IPS DF 4.7 (cell line): ENCODE data around the gene ANKS1A.
"Not testable (repeated sequence)": the region's sequence is repeated elsewhere in the genome, so short reads cannot be mapped to it uniquely, and the experiment has no call there.

Experiments
- DNase-seq: peaks from one replicate; pipeline ENCODE4 v3.0.0-alpha.2; 2013; ENCODE audit warnings: low spot score; ENCODE audit errors: extremely low read depth

Gene ANKS1A, protein sequence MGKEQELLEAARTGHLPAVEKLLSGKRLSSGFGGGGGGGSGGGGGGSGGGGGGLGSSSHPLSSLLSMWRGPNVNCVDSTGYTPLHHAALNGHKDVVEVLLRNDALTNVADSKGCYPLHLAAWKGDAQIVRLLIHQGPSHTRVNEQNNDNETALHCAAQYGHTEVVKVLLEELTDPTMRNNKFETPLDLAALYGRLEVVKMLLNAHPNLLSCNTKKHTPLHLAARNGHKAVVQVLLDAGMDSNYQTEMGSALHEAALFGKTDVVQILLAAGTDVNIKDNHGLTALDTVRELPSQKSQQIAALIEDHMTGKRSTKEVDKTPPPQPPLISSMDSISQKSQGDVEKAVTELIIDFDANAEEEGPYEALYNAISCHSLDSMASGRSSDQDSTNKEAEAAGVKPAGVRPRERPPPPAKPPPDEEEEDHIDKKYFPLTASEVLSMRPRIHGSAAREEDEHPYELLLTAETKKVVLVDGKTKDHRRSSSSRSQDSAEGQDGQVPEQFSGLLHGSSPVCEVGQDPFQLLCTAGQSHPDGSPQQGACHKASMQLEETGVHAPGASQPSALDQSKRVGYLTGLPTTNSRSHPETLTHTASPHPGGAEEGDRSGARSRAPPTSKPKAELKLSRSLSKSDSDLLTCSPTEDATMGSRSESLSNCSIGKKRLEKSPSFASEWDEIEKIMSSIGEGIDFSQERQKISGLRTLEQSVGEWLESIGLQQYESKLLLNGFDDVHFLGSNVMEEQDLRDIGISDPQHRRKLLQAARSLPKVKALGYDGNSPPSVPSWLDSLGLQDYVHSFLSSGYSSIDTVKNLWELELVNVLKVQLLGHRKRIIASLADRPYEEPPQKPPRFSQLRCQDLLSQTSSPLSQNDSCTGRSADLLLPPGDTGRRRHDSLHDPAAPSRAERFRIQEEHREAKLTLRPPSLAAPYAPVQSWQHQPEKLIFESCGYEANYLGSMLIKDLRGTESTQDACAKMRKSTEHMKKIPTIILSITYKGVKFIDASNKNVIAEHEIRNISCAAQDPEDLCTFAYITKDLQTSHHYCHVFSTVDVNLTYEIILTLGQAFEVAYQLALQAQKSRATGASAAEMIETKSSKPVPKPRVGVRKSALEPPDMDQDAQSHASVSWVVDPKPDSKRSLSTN

DNA sequence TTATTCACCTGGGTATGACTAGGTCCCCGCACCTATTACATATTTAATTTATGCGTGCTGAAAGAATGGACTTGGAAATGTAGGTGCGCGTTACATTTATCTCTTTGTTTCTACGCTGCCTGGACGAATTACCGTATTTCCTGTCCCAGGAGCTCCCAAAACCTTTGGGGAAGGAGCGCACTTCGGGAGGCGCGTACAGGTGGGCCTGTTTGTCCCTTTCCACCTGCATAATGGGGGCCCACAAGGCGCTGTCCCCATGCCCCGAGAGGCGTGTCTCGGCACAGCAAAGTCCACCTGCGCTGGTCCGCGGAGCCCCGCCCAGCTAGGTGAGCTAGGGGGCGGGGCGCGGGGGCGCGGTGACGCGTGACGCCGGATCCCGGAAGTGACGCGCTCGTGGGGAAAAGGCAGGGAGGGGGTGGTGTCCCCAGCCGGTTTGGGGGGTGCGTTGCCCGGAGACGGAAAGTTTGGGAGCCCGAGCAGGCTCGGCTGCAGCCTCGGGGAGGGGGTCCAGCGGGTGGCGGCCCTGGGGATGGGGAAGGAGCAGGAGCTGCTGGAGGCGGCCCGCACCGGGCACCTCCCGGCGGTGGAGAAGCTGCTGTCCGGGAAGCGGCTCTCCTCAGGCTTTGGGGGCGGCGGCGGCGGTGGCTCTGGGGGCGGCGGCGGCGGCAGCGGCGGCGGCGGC lies at the start of gene ANKS1A:
Gene ANKS1A, plus strand, starts transcription at position 382 of the 682 bp plus-strand sequence. Its CDS starts 148 bp downstream, at position 530.
- DNase-seq: no peak

DNA sequence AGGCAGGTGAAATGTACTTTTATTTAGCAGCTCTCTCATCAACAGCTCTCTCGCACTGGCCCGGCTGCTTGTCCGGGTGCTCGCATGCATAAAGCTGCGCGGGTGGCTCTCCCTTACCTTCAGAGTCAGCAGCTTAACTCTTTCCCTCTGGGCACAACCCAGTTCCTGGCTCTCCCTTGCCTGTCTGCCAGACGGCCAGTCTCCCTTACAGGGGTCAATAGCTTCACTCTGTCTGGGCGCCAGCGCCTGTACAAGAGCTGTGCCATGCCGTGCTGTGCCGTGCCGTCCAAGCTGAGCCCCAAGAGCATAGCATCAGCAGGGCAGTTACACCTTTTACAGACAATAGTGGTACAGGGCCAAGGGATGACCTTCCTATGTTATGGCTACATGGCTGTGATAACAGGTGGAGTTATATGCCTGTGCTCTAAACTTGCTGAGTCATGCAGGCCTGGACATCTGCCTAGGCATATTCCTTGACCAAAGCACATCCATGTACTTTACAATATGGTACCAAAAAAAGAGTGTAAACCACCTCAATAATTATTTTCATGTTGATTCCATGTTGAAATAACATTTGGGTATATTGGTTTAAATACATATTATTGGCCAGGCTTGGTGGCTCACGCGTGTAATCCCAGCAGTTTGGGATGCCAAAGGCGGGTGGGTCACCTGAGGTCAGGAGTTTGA lies 49.2 kb upstream of the ANKS1A start:
- DNase-seq: no peak

DNA sequence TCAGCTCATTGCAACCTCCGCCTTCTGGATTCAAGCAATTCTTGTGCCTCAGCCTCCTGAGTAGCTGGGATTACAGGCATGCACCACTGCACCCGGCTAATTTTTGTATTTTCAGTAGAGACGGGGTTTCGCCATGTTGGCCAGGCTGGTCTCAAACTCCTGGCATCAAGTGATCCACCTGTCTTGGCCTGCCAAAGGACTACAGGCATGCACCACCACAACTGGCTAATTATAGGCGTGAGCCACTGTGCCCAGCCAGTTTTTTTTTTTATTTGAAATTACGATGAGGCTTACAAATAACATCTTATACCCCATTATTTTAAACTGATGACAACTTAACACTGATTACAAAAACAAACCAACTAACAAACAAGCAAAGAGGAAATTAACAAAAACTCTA lies 40.0 kb upstream of the ANKS1A start:
- DNase-seq: not testable (repeated sequence)

DNA sequence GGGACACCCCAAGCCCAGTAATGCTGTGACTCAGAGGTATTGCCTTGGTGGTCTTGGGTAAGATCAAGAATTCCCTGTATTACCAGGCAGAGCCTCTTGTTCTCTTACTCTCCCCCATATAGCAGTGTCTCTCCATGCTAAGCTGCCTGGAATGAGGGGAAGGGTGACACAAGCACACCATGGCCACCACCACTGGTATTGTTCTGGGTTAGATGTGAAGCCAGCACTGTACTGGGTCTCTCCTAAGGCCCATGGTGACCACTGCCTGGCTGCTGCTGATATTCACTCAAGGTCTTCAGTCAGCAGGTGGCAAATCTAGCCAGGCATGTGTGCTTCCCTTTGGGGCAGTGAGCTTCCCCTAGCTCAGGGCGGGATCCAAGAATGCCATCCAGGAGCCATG lies 37.7 kb upstream of the ANKS1A start:
- DNase-seq: no peak

DNA sequence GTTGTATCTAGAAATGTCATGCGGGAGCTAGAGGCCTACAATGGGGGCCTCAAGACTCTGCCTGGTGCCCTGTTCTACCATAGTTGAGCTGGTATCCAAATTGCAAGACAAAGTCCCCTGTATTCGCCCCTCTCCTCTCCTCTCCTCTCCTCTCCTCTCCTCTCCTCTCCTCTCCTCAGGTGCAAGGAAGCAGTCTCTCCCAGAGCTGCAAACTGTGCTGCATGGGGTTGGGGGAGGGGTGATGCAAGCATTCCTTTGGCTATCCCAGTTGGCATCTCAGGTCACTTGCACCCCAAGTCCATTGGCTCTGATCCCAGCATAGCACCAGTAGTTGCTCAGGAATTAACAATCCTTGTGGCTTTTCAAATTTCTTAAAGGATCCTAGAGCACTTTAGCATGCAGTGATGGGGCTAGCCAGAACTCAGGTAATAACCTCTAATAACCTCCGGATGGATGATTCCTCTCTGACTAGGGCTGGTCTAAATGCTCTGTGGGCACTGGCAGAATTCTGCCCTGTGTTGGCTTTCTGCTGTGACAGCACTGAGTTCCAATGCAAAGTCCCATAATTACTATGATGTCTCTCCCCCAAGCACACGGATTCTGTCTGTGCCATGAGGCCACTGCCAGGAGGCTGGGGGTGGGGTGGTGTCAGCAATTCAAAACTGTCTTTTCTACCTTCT lies 36.5 kb upstream of the ANKS1A start:
- no peak for DNase-seq

DNA sequence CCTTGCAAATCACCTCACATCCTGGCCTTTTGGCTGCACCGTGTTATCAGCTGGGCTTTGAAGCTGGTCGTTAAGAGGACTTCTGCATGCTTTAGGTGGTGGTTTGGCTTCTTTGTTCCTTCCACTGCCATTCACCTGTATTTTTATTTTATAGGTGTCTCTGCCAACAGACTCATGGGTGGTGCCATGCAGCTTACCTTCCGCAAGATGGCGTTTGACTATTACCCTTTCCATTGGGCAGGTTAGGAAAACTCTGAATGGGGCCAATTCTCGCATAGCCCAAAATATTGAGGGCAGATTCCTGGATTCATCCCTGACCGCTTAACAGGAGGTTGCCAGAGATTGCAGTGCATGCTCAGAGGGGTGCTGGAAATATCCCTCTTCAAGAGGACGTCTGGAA lies 33.6 kb upstream of the ANKS1A start:
- no peak for DNase-seq

DNA sequence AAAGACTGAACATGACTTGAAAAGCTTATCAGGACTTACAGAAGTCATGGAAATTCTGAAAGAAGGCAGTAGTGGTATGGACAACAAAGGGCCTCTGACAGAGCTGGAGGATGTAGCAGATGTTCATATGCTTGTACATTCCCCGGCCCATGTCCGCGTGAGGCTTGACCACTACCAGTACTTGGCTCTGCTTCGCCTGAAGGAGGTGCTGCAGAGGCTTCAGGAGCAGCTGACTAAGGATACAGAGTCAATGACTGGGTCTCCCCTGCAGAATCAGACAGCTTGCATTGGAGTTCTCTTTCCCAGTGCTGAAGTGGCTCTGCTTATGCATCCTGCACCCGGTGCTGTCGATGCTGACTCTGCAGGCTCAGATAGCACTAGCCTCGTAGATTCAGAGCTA lies 30.4 kb upstream of the ANKS1A start:
- no peak for DNase-seq

DNA sequence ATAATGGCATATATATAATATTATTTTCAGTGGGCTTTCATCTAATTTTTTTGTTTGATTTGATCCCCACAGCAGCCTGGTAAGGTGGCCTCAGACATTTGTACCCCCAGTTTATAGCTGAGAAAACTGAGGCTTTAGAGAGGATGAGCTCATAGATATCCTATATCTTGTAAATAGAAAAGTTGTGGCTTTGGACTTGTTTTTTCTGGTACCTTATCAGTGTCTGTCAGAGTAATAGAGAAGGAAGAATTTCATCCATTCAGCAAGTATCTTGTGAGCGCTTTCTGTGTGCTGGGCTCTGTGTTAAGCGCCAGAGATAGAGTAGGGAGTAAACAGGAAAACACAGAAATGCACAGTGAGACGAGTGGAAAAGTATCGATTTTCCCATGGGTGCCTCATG lies 29.1 kb upstream of the ANKS1A start:
- DNase-seq: no peak

DNA sequence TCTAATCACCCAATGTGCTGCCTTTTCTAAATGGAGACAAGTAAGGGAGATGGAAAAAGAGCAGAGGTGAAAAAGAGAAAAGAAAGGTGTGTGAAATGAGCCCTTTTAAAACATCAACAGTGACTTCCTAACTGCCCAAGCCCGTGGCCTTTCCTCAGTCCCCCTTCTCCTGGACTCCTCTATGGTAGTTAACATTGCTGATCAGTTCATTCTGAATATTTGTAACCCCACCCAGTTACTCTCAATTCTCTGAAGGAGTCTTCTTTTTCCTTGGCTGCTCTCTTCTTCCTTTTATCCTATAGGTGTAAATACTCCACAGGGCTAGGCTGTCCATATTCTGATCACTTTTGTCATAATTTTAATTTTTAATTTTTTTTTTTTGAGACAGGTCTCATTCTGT lies 28.3 kb upstream of the ANKS1A start:
- DNase-seq: no peak

DNA sequence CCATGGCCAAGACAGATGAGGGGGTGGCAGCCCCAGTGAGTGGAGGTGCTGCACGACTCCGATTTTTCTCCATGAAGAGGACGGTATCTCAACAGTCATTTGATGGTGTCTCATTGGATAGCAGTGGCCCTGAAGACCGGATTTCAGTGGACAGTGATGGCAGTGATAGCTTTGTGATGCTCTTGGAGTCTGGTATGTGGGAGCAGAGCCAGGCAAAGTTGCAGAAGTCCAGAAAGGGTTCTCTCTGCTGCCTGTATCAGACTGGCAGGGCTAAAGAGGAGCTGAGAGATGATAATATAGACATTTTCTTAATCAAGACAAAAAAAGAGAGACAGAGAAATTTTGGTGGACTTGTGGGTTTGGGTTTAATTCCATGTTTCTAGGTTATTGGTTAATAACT lies 25.0 kb upstream of the ANKS1A start:
- no peak for DNase-seq

DNA sequence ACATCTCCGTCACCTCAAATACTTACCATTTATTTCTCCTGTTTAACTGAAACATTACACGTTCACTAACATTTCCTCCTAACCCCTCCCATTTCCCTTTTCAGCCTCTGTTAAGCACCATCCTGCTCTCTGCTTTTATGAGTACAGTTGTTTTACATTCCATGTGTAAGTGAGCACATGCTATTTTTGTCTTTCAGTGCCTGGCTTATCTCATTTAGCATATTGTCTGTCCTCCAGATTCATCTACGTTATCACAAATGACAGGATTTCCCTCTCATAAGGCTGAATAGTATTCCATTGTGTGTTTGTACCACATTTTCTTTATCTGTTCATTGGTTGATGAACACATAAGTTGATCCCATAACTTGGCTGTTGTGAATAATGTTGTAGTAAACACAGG lies 23.9 kb upstream of the ANKS1A start:
- DNase-seq: no peak

DNA sequence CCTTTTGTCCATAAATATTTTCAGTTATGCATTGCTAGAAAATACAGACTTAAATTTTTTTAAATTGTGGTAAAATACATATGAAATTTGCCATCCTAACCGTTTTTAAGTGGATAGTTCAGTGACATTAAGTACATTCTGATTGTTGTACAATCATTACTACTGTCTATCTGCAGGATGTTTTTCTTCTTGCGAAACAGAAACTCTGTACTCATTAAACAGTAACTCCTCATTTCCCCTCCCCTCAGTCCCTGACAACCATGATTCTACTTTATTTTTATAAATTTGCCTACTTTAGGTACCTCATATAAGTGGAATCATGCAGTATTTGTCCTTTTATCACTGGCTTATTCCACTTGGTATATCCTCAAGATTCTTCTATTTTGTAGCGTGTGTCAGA lies 22.5 kb upstream of the ANKS1A start:
- DNase-seq: no peak

DNA sequence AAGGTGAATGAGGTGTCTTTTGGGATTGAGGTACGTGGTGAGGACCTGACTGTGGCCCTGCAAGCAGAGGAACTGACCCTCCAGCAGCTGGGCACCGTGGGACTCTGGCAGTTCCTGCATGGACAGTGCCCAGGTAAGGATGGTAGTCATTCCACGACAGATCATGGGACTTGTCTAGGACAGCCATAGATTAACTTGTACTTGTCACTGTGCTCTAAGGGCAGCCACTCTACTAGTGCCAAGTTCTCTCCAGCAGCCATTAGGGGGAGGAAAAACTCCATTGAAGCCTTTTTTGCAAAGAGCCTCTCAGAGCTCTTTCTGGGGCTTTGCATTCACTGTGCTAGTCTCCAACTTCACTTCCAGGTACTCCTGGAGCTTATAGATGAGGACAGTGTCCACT lies 21.6 kb upstream of the ANKS1A start:
- no peak for DNase-seq

DNA sequence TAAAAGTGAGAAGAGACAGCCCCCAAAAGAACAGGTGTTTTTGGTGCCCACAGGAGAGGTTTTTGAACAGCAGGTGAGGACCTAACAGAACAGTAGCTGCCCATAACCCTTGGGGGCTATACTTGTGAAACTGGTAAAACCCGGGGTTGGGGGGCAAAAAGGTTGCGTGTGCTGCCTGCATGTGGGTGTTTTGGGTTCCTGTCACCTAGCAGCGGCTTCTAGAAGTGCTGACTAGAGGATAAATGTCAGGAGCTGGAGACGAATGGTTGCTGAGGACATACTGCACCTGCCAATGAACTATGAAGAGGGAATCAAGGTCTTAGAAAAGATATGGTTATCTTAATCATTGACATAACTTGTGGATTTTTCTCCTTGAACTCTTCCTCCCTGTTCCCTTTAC lies 17.2 kb upstream of the ANKS1A start:
- DNase-seq: no peak

DNA sequence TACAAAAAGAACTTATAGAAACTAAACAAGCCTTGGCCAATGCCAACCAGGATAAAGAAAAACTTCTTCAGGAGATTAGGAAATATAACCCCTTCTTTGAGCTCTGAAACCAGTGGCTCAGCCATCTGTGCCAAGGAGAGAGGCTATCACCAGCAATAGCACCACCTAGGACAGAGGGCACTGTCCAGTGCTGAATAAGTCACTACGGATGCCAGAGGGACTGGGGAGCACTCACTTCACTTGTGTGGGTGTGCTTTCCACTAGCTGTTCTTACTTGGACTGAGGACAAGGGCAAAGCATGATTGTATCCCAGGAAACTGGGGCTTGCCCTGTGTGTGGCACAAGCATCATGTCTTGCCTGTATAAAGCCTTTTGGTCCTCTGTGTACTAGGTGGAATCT lies 16.7 kb upstream of the ANKS1A start:
- no peak for DNase-seq

DNA sequence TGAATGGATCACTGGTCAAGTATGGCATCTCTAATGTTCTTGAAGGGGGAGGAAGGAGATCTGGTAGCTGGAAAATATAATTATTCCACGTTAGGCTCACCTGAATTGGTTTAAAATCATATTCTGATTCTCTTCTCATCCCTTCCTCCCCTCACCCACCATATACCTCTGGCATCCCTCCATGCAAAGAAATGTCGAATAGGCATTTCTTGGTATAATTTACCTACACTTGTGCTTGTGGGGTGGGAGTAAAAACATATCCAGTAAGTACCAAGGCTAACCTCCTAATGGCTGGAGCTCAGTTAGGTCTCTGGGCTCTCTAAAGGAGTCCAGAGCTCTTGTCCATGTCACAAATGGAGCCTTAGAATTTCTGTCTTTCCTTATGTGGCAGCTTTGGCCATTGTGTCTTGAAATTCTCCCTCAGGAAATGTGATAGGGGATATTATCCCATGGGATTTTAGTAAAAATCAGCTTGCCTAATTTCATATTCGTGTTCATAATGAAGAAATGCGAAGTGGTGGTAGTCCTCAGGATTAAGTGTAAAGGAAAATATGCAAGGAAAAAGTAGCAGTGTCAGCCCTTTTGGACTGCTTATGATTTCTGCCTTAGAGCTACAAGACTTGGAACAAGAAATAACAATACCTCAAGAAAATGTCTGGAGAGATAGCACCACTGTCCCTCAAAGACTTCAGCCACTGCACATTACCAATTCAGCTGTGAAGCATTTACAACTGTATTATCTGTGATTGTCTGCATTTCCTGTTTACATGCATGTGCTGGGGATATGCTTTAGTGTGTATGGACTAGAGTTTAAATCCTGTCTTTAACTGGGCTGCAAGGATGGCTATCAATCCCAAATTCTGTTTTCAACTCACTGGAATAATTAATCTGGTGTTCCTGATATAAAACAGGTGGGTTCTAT lies 13.5 kb upstream of the ANKS1A start:
- no peak for DNase-seq

DNA sequence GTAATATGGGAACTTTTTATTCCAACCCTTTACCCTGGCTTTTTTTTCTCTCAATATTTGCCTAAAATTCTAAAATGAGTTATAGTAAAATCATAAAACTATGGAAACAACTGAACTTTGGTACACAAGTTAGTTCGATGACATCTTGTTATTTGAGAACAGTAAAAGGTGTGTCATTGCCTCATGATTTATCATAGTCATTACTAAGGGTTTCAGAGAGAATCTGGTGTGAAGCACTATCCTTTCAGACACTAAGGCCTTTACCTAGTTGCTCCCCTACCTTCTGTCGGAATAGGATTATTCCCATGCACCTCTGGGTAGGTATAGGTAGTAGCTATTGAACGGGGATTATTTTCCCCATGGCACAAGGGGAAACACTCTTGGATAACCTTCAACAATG lies 12.6 kb upstream of the ANKS1A start:
- no peak for DNase-seq

DNA sequence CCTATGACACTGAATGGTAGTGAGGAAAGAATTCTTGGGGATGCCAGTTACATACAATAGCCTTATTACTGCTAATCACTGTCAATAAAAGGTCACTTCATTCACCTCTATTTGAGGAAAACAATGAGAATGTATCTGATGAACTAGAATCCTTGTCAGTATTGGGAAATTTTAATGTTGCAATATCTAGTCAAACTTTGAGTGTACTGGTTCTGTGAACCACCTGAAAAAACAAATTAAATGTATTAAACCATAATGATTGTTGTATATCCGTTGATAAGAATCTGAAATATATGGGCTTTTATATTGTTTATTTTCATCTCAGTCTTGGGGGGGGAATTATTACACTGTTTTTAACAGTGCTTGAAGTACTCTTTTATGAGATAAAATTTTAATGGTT lies 11.8 kb upstream of the ANKS1A start:
- DNase-seq: no peak

DNA sequence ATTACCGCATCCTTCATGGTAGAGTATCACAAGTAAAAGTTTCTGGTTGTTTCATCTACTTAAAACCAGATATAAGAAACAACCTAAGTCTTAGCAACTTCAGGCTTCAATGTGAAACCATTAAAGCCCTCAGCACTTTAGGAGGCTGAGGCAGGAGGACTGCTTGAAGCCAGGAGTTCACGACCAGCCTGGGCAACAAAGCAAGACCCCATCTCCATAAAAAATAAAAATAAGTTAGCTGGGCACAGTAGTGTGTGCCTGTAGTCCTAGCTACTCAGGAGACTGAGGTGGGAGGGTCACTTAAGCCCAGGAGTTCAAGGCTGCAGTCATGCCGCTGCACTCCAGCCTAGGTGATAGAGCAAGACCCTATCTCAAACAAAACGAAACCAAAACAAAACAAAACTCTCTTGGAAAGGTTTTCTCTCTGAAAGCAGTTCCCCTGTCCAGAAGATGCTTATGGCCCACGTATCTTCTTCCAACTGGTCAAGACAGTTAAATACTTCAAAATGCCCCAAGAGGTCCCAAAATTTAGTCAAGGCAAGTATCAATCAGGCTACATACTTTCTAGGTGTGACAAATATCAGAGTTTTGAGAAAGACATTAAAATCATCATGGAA lies 11.1 kb upstream of the ANKS1A start:
- DNase-seq: no peak
